Keratinocyte (primary cell): ENCODE data around the gene PTGES2.

Experiments
- EZH2 ChIP-seq: IDR thresholded peaks from one replicate; pipeline ENCODE4 v1.6.1; 2012; ENCODE audit warnings: inconsistent platforms, mild to moderate bottlenecking, low read length, moderate library complexity
- TF ChIP-seq, protein P1 (sequence below), 3 experiments: IDR thresholded peaks in 1 of 3; conservative IDR thresholded peaks in 1 of 3; optimal IDR thresholded peaks in 1 of 3; 2 replicates in 2 of 3; 3 replicates in 1 of 3; pipeline versions ENCODE3 to v1.5.1; 2011; ENCODE audit warnings: low read length in 3 of 3, mild to moderate bottlenecking in 3 of 3, moderate library complexity in 2 of 3, control low read depth in 1 of 3, inconsistent platforms in 1 of 3; ENCODE audit not compliant: insufficient read depth in 2 of 3; ENCODE audit errors: extremely low read depth in 1 of 3

- TF ChIP-seq, protein P1, sequence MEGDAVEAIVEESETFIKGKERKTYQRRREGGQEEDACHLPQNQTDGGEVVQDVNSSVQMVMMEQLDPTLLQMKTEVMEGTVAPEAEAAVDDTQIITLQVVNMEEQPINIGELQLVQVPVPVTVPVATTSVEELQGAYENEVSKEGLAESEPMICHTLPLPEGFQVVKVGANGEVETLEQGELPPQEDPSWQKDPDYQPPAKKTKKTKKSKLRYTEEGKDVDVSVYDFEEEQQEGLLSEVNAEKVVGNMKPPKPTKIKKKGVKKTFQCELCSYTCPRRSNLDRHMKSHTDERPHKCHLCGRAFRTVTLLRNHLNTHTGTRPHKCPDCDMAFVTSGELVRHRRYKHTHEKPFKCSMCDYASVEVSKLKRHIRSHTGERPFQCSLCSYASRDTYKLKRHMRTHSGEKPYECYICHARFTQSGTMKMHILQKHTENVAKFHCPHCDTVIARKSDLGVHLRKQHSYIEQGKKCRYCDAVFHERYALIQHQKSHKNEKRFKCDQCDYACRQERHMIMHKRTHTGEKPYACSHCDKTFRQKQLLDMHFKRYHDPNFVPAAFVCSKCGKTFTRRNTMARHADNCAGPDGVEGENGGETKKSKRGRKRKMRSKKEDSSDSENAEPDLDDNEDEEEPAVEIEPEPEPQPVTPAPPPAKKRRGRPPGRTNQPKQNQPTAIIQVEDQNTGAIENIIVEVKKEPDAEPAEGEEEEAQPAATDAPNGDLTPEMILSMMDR (optimal IDR thresholded peaks at IDR 0.05 in 1 of 3, IDR thresholded peaks at IDR 0.05 in 1 of 3, conservative IDR thresholded peaks at IDR 0.05 in 1 of 3; ENCODE audit: extremely low read depth in 1 of 3, insufficient read depth in 2 of 3, low read length in 3 of 3), result no peak
- TF ChIP-seq EZH2, result no peak
Observed at GRCh38 chr9:128161215-128161902, 33.8 kb upstream of the PTGES2 start.
